Right cardiac atrium (tissue), 5 donors: ENCODE measurements around the gene NPAS3. TPM values are rescaled to one million over a fixed set of nuclear protein-coding genes. Genes with fewer than 3 reads are reported as not detected.
A peak's percentile ranks its signal among the peaks of the same experiment; 100 is the strongest.

Source experiments
- ATAC-seq, 2 donors: fragments of 200-7000 bp; cut with Tn5 transposase; one replicate each; pipeline versions ENCODE4 v1.8.0 to v1.9.1; 2020; ENCODE audit warnings: moderate library complexity in 2 of 2, mild to moderate bottlenecking in 1 of 2
- DNase-seq, 3 donors: peaks; one replicate each; pipeline ENCODE4 v3.0.0-alpha.2; 2020
- H3K27ac ChIP-seq: one replicate; pipeline ENCODE4 v1.5.1; 2013; ENCODE audit warnings: mild to moderate bottlenecking, low read length, control low read depth, moderate library complexity
- H3K27me3 ChIP-seq: one replicate; pipeline ENCODE4 v1.6.1; 2013; ENCODE audit not compliant: control insufficient read depth, insufficient read depth
- H3K4me1 ChIP-seq: one replicate; pipeline ENCODE4 v1.6.1; 2013; ENCODE audit warnings: low read length; ENCODE audit not compliant: control insufficient read depth, insufficient read depth
- H3K4me3 ChIP-seq: one replicate; pipeline ENCODE4 v1.5.1; 2013; ENCODE audit warnings: low read length, control low read depth
- H3K9me3 ChIP-seq: one replicate; pipeline ENCODE4 v1.6.1; 2013; ENCODE audit warnings: low read length; ENCODE audit not compliant: control insufficient read depth
- WGBS: extraction: QIAGEN DNeasy Blood & Tissue Kit; methylation state at CpG from one replicate; pipeline ENCODE4 v1.1.7; 2013; 5-methylcytosine and 5-hydroxymethylcytosine counted together
- intact Hi-C, 4 donors: fragments of 100-400 bp; cut with DNase I; formaldehyde crosslinking; loops; one replicate each; pipeline versions ENCODE4 v1.11.0 to v1.14.0; 2022 to 2023
- polyA plus RNA-seq: library from polyadenylated mRNA; stranded (reverse); fragments of 200-250 nt; gene quantifications from one replicate; pipeline ENCODE4 v1.2.3, GENCODE V29; 2013
- total RNA-seq, 4 donors: library from RNA; stranded (reverse); fragmentation: NEBNext Ultra II Directional; extraction: Animal tissue kit (Norgen Biotek cat#: 25700); gene quantifications; one replicate each; pipeline ENCODE4 v1.2.1, GENCODE V29; 2021
- donor health status: healthy with polysubstance abuse.
- donor health status: DM: no; HTN: yes; CAD: no.
- donor health status: DM: no; HTN: no; CAD: no.
- donor health status: DM: no; HTN: yes; CAD: no; lungs with severe emphysema.
- donor health status: DM: yes; HTN: yes; CAD: no.

NPAS3 gene
- total and polyA plus RNA-seq, 5 donors, result 0.48 to 5.7 (median 4.0) TPM

- intact Hi-C loops, result no loop called here
- DNase-seq, result no peak
- no peak overlapping the region for H3K27ac ChIP-seq
- no peaks in the 10 kb centered on the region for H3K4me1 ChIP-seq
- no peak for ATAC-seq
- no peak overlapping the region for H3K4me3 ChIP-seq
- WGBS, result 77% methylated on average over 7 of the region's 7 CpGs
- no peaks in the 10 kb centered on the region for H3K27me3 ChIP-seq
- H3K9me3 ChIP-seq, result no peaks in the 10 kb centered on the region
Observed at GRCh38 chr14:32940711-32941667, 2.3 kb downstream of the NPAS3 start.

- no peak for DNase-seq
- Histone ChIP-seq H3K27ac (no peak overlapping the region), H3K4me1 (no peaks in the 10 kb centered on the region), H3K4me3 (no peak overlapping the region), H3K27me3 (no peaks in the 10 kb centered on the region), H3K9me3 (no peaks in the 10 kb centered on the region)
- intact Hi-C loops, result no loop called here
- 93% methylated on average over 2 of the region's 2 CpGs for WGBS
- ATAC-seq, result no peak
Observed at GRCh38 chr14:32941668-32942065, 3.0 kb downstream of the NPAS3 start.

- DNase-seq, result no peak
- no peak for ATAC-seq
- H3K4me3 ChIP-seq, result no peak overlapping the region
- no peak overlapping the region for H3K27ac ChIP-seq
- intact Hi-C loops, result no loop called here
- WGBS, result 100% methylated on average over 1 of the region's 1 CpG
- H3K4me1 ChIP-seq, result no peaks in the 10 kb centered on the region
- no peaks in the 10 kb centered on the region for H3K27me3 ChIP-seq
- H3K9me3 ChIP-seq, result no peaks in the 10 kb centered on the region
Observed at GRCh38 chr14:32947081-32947480, 8.4 kb downstream of the NPAS3 start.

- Histone ChIP-seq H3K4me1 (no peaks in the 10 kb centered on the region), H3K27me3 (no peaks in the 10 kb centered on the region), H3K27ac (no peak overlapping the region), H3K4me3 (no peak overlapping the region), H3K9me3 (no peaks in the 10 kb centered on the region)
- no peak for DNase-seq
- 64% methylated on average over 2 of the region's 2 CpGs for WGBS
- no peak for ATAC-seq
- intact Hi-C loops, result no loop called here
Observed at GRCh38 chr14:32947792-32948191, 9.1 kb downstream of the NPAS3 start.

GRCh38 chr14:32950584-32950983 lies 11.9 kb downstream of the NPAS3 start:
- Histone ChIP-seq H3K4me1 (no peaks in the 10 kb centered on the region), H3K27me3 (no peaks in the 10 kb centered on the region), H3K9me3 (no peaks in the 10 kb centered on the region), H3K27ac (no peak overlapping the region), H3K4me3 (no peak overlapping the region)
- DNase-seq (no peak), ATAC-seq (no peak)
- intact Hi-C loops, result no loop called here
- 85% methylated on average over 2 of the region's 2 CpGs for WGBS

- H3K27ac ChIP-seq, result no peak overlapping the region
- H3K27me3 ChIP-seq, result no peaks in the 10 kb centered on the region
- WGBS, result 81% methylated on average over 3 of the region's 3 CpGs
- H3K4me1 ChIP-seq, result peaks cover 3% of the 10 kb centered on the region
- no peak for ATAC-seq
- intact Hi-C loops, result no loop called here
- no peak overlapping the region for H3K4me3 ChIP-seq
- DNase-seq, result no peak
- H3K9me3 ChIP-seq, result no peaks in the 10 kb centered on the region
Observed at GRCh38 chr14:32967421-32967820, 28.7 kb downstream of the NPAS3 start.

- Histone ChIP-seq H3K9me3 (no peaks in the 10 kb centered on the region), H3K4me1 (peaks cover 3% of the 10 kb centered on the region), H3K4me3 (no peak overlapping the region), H3K27ac (no peak overlapping the region), H3K27me3 (no peaks in the 10 kb centered on the region)
- ATAC-seq (peak; percentile 35 to 36), DNase-seq (peak in 1 of 3 donors; percentile 14)
- intact Hi-C loops, result no loop called here
- WGBS, result 66% methylated on average over 2 of the region's 2 CpGs
Observed at GRCh38 chr14:32968972-32969544, 30.4 kb downstream of the NPAS3 start.

- no peak overlapping the region for H3K4me3 ChIP-seq
- WGBS, result 73% methylated on average over 2 of the region's 2 CpGs
- intact Hi-C loops, result no loop called here
- DNase-seq (no peak), ATAC-seq (no peak)
- H3K9me3 ChIP-seq, result no peaks in the 10 kb centered on the region
- no peaks in the 10 kb centered on the region for H3K27me3 ChIP-seq
- H3K27ac ChIP-seq, result no peak overlapping the region
- H3K4me1 ChIP-seq, result no peaks in the 10 kb centered on the region
Observed at GRCh38 chr14:32977913-32978312, 39.2 kb downstream of the NPAS3 start.

- intact Hi-C loops, result no loop called here
- Histone ChIP-seq H3K27me3 (no peaks in the 10 kb centered on the region), H3K27ac (no peak overlapping the region), H3K4me1 (no peaks in the 10 kb centered on the region), H3K9me3 (no peaks in the 10 kb centered on the region), H3K4me3 (no peak overlapping the region)
- WGBS, result 89% methylated on average over 4 of the region's 4 CpGs
- DNase-seq, result no peak
- no peak for ATAC-seq
Observed at GRCh38 chr14:32978691-32979255, 40.1 kb downstream of the NPAS3 start.

GRCh38 chr14:32980178-32980901 lies 41.7 kb downstream of the NPAS3 start:
- DNase-seq (no peak), ATAC-seq (no peak)
- intact Hi-C loops, result no loop called here
- Histone ChIP-seq H3K27me3 (no peaks in the 10 kb centered on the region), H3K4me3 (no peak overlapping the region), H3K27ac (no peak overlapping the region), H3K9me3 (no peaks in the 10 kb centered on the region), H3K4me1 (no peaks in the 10 kb centered on the region)
- WGBS, result 92% methylated on average over 6 of the region's 6 CpGs
